Liver (tissue), 3 donors: ENCODE results near the gene PTGIR.

Source experiments
- FOXA1 ChIP-seq: IDR thresholded peaks from 2 replicates; pipeline ENCODE4 v1.6.1; 2016; ENCODE audit warnings: antibody characterized with exemption
- GABPA ChIP-seq, 2 donors: IDR thresholded peaks in 1 of 2; conservative IDR thresholded peaks in 1 of 2; 2 replicates each; pipeline ENCODE4 v1.6.1; 2016; ENCODE audit warnings: antibody characterized with exemption in 2 of 2, mild to moderate bottlenecking in 1 of 2, moderate library complexity in 1 of 2
- JUND ChIP-seq, 2 donors: IDR thresholded peaks; 2 replicates each; pipeline ENCODE4 v1.6.1; 2016; ENCODE audit warnings: antibody characterized with exemption in 2 of 2
- RAD21 ChIP-seq, 2 donors: IDR thresholded peaks; 2 replicates each; pipeline ENCODE4 v1.6.1; 2016; ENCODE audit warnings: antibody characterized with exemption in 2 of 2, mild to moderate bottlenecking in 2 of 2
- RXRA ChIP-seq, 2 donors: IDR thresholded peaks; 2 replicates each; pipeline ENCODE4 v1.6.1; 2017 to 2018; ENCODE audit warnings: antibody characterized with exemption in 2 of 2, mild to moderate bottlenecking in 1 of 2
- SP1 ChIP-seq: IDR thresholded peaks from 2 replicates; pipeline ENCODE4 v1.6.1; 2018; ENCODE audit warnings: antibody characterized with exemption, mild to moderate bottlenecking
- TAF1 ChIP-seq: conservative IDR thresholded peaks from 2 replicates; pipeline ENCODE4 v1.6.1; 2016; ENCODE audit warnings: antibody characterized with exemption, mild to moderate bottlenecking
- YY1 ChIP-seq: IDR thresholded peaks from 2 replicates; pipeline ENCODE4 v1.6.1; 2016; ENCODE audit warnings: antibody characterized with exemption, mild to moderate bottlenecking
- TF ChIP-seq, protein P1 (sequence below): fragments of 150-350 bp; IDR thresholded peaks from 2 replicates; pipeline ENCODE4 v1.5.1; 2017; ENCODE audit warnings: improper control_type of control experiment, low read depth, low read length; ENCODE audit not compliant: missing input control
- TF ChIP-seq, protein P2 (sequence below): IDR thresholded peaks from 2 replicates; pipeline ENCODE4 v1.6.1; 2016; ENCODE audit warnings: antibody characterized with exemption, mild to moderate bottlenecking
- TF ChIP-seq, protein P3 (sequence below): IDR thresholded peaks from 2 replicates; pipeline ENCODE4 v1.6.1; 2016; ENCODE audit warnings: antibody characterized with exemption
- TF ChIP-seq, protein P4 (sequence below): IDR thresholded peaks from 2 replicates; pipeline ENCODE4 v1.6.1; 2016; ENCODE audit warnings: antibody characterized with exemption
- TF ChIP-seq, protein P5 (sequence below): IDR thresholded peaks from 2 replicates; pipeline ENCODE4 v1.6.1; 2016; ENCODE audit warnings: antibody characterized with exemption
- donor health status: healthy.
- donor health status: healthy.

DNA sequence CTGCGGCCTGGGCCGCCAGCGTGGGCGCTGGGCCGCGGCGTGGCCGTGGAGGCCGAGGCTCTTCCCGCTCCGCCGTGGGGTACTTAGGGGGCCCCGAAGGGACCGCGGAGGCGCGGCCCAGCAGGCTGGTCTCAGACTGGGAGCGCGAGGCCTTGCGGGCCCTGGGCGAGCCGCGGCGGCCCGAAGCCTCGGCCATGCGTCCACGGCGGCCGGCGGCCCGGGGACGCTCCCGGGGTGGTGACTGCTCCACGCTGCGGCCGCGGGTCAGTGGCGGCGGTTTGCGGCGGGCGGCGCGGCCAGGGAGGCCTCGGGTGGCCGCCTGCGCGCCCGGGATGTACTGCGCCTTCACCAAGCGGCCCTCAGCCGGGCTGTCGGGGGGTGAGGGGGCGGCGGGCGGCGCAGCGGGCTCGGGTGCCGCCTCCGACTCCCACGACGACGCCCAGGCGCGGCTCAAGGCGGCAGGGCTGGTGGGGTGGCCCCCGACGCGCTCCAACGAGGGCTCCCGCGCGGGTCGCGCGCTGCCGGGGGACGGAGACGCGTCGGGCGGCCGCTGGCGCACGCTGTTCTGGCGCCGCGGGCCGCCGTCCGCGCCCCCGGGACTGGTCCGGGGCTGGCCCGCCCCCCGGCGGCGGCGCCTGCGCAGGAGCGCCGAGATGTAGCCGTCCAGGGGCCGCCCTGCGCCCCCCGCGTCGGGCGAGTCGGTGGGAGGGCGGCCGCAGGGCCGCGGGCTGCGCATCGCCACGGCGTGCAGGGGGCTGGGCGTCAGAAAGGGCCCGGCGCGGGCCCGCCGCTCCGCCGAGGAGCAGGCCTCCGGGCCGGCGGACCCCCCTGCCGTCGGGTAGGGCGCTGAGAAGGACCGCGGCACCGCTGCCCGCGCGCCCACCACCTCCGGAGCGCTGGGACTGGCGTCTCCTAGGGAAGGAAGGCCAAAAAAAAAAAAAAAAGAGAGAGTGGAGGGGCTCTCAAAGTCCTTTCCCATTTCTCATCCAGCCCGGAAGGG is 24.4 kb upstream of the PTGIR start:
- TF ChIP-seq RAD21 (IDR thresholded peaks at IDR 0.05) (no peak), JUND (IDR thresholded peaks at IDR 0.05) (no peak), RXRA (IDR thresholded peaks at IDR 0.05) (no peak), YY1 (no peak), SP1 (no peak), TAF1 (no peak), GABPA (IDR thresholded peaks at IDR 0.05 in 1 of 2, conservative IDR thresholded peaks at IDR 0.05 in 1 of 2) (no peak), FOXA1 (no peak)
- TF ChIP-seq, protein P1, sequence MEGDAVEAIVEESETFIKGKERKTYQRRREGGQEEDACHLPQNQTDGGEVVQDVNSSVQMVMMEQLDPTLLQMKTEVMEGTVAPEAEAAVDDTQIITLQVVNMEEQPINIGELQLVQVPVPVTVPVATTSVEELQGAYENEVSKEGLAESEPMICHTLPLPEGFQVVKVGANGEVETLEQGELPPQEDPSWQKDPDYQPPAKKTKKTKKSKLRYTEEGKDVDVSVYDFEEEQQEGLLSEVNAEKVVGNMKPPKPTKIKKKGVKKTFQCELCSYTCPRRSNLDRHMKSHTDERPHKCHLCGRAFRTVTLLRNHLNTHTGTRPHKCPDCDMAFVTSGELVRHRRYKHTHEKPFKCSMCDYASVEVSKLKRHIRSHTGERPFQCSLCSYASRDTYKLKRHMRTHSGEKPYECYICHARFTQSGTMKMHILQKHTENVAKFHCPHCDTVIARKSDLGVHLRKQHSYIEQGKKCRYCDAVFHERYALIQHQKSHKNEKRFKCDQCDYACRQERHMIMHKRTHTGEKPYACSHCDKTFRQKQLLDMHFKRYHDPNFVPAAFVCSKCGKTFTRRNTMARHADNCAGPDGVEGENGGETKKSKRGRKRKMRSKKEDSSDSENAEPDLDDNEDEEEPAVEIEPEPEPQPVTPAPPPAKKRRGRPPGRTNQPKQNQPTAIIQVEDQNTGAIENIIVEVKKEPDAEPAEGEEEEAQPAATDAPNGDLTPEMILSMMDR: no peak
- TF ChIP-seq, protein P2, sequence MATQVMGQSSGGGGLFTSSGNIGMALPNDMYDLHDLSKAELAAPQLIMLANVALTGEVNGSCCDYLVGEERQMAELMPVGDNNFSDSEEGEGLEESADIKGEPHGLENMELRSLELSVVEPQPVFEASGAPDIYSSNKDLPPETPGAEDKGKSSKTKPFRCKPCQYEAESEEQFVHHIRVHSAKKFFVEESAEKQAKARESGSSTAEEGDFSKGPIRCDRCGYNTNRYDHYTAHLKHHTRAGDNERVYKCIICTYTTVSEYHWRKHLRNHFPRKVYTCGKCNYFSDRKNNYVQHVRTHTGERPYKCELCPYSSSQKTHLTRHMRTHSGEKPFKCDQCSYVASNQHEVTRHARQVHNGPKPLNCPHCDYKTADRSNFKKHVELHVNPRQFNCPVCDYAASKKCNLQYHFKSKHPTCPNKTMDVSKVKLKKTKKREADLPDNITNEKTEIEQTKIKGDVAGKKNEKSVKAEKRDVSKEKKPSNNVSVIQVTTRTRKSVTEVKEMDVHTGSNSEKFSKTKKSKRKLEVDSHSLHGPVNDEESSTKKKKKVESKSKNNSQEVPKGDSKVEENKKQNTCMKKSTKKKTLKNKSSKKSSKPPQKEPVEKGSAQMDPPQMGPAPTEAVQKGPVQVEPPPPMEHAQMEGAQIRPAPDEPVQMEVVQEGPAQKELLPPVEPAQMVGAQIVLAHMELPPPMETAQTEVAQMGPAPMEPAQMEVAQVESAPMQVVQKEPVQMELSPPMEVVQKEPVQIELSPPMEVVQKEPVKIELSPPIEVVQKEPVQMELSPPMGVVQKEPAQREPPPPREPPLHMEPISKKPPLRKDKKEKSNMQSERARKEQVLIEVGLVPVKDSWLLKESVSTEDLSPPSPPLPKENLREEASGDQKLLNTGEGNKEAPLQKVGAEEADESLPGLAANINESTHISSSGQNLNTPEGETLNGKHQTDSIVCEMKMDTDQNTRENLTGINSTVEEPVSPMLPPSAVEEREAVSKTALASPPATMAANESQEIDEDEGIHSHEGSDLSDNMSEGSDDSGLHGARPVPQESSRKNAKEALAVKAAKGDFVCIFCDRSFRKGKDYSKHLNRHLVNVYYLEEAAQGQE: no peak
- TF ChIP-seq, protein P3, sequence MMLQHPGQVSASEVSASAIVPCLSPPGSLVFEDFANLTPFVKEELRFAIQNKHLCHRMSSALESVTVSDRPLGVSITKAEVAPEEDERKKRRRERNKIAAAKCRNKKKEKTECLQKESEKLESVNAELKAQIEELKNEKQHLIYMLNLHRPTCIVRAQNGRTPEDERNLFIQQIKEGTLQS: no peak
- TF ChIP-seq, protein P4, sequence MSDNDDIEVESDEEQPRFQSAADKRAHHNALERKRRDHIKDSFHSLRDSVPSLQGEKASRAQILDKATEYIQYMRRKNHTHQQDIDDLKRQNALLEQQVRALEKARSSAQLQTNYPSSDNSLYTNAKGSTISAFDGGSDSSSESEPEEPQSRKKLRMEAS: no peak
- TF ChIP-seq, protein P5, sequence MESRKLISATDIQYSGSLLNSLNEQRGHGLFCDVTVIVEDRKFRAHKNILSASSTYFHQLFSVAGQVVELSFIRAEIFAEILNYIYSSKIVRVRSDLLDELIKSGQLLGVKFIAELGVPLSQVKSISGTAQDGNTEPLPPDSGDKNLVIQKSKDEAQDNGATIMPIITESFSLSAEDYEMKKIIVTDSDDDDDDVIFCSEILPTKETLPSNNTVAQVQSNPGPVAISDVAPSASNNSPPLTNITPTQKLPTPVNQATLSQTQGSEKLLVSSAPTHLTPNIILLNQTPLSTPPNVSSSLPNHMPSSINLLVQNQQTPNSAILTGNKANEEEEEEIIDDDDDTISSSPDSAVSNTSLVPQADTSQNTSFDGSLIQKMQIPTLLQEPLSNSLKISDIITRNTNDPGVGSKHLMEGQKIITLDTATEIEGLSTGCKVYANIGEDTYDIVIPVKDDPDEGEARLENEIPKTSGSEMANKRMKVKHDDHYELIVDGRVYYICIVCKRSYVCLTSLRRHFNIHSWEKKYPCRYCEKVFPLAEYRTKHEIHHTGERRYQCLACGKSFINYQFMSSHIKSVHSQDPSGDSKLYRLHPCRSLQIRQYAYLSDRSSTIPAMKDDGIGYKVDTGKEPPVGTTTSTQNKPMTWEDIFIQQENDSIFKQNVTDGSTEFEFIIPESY: no peak
